ENCODE measurements around the gene VCP.

Gene VCP

GRCh38 chr9:35105571-35106342 is 33.3 kb upstream of the VCP start:
- Histone ChIP-seq H3K4me3 (no peak overlapping the region), H3K9ac (ENCODE audit: insufficient read length) (no peak overlapping the region), H3K27ac (no peak overlapping the region), H3K9me3 (ENCODE audit: low read depth, low read length) (no peaks in the 10 kb centered on the region), H3K36me3 (ENCODE audit: insufficient read depth, low read length) (peaks cover 11% of the 10 kb centered on the region; the same call in 1 of the 2 replicates)
- no peak for TF ChIP-seq EZH2 (IDR thresholded peaks at IDR 0.05)
- TF ChIP-seq FOXP2 (optimal IDR thresholded peaks at IDR 0.05; ENCODE audit: control extremely low read depth, extremely low read length, insufficient read depth), result no peak
- no peak for TF ChIP-seq POLR2AphosphoS5 (IDR thresholded peaks at IDR 0.05; ENCODE audit: borderline replicate concordance, low read depth, low read length)
- no peak for DNase-seq (ENCODE audit: low read depth, low spot score)

GRCh38 chr9:35105126-35105525 is 32.7 kb upstream of the VCP start:
- no peak overlapping the region for H3K4me3 ChIP-seq
- H3K36me3 ChIP-seq (ENCODE audit: insufficient read depth, low read length), result peaks cover 18% of the 10 kb centered on the region; the same call in 1 of the 2 replicates
- DNase-seq (ENCODE audit: low read depth, low spot score), result no peak
- TF ChIP-seq POLR2AphosphoS5 (IDR thresholded peaks at IDR 0.05; ENCODE audit: borderline replicate concordance, low read depth, low read length), result no peak
- TF ChIP-seq EZH2 (IDR thresholded peaks at IDR 0.05), result no peak
- TF ChIP-seq FOXP2 (optimal IDR thresholded peaks at IDR 0.05; ENCODE audit: control extremely low read depth, extremely low read length, insufficient read depth), result no peak
- H3K27ac ChIP-seq, result no peak overlapping the region
- H3K9me3 ChIP-seq (ENCODE audit: low read depth, low read length), result no peaks in the 10 kb centered on the region
- H3K9ac ChIP-seq (ENCODE audit: insufficient read length), result no peak overlapping the region

GRCh38 chr9:35104586-35104985 is 32.2 kb upstream of the VCP start:
- no peak for TF ChIP-seq EZH2 (IDR thresholded peaks at IDR 0.05)
- TF ChIP-seq POLR2AphosphoS5 (IDR thresholded peaks at IDR 0.05; ENCODE audit: borderline replicate concordance, low read depth, low read length), result no peak
- TF ChIP-seq FOXP2 (optimal IDR thresholded peaks at IDR 0.05; ENCODE audit: control extremely low read depth, extremely low read length, insufficient read depth), result no peak
- DNase-seq (ENCODE audit: low read depth, low spot score), result no peak
- no peak overlapping the region for H3K9ac ChIP-seq (ENCODE audit: insufficient read length)
- H3K4me3 ChIP-seq, result no peak overlapping the region
- H3K27ac ChIP-seq, result no peak overlapping the region
- H3K36me3 ChIP-seq (ENCODE audit: insufficient read depth, low read length), result peaks cover 23% of the 10 kb centered on the region; the same call in 1 of the 2 replicates
- no peaks in the 10 kb centered on the region for H3K9me3 ChIP-seq (ENCODE audit: low read depth, low read length)

- H3K4me3 ChIP-seq, result peak overlapping the region; percentile 99
- H3K36me3 ChIP-seq (ENCODE audit: insufficient read depth, low read length), result peaks cover 26% of the 10 kb centered on the region; the same call in 1 of the 2 replicates
- no peaks in the 10 kb centered on the region for H3K9me3 ChIP-seq (ENCODE audit: low read depth, low read length)
- DNase-seq (ENCODE audit: low read depth, low spot score), result no peak
- H3K9ac ChIP-seq (ENCODE audit: insufficient read length), result no peak overlapping the region
- no peak for TF ChIP-seq EZH2 (IDR thresholded peaks at IDR 0.05)
- no peak for TF ChIP-seq POLR2AphosphoS5 (IDR thresholded peaks at IDR 0.05; ENCODE audit: borderline replicate concordance, low read depth, low read length)
- TF ChIP-seq FOXP2 (optimal IDR thresholded peaks at IDR 0.05; ENCODE audit: control extremely low read depth, extremely low read length, insufficient read depth), result no peak
- 0 out of 2 replicates have a peak overlapping the region, but pooled peaks have one; percentile 50 for H3K27ac ChIP-seq
Measured at GRCh38 chr9:35103660-35104191, 31.3 kb upstream of the VCP start.

GRCh38 chr9:35102769-35103659 is 30.6 kb upstream of the VCP start, which contains the start of gene STOML2:
TSS of gene STOML2 (minus strand) at chr9:35103131. CDS start at chr9:35103094, 37 bp downstream.
- Histone ChIP-seq H3K36me3 (ENCODE audit: insufficient read depth, low read length) (peaks cover 26% of the 10 kb centered on the region; the same call in 1 of the 2 replicates), H3K4me3 (peak within 1 kb of the TSS; percentile 99), H3K9me3 (ENCODE audit: low read depth, low read length) (no peaks in the 10 kb centered on the region), H3K27ac (peak within 1 kb of the TSS; percentile 74; the same call in 1 of the 2 replicates), H3K9ac (ENCODE audit: insufficient read length) (peak within 1 kb of the TSS; percentile 98)
- DNase-seq (ENCODE audit: low read depth, low spot score), result peak; percentile 87
- TF ChIP-seq EZH2 (IDR thresholded peaks at IDR 0.05) (no peak), FOXP2 (optimal IDR thresholded peaks at IDR 0.05; ENCODE audit: control extremely low read depth, extremely low read length, insufficient read depth) (peak; percentile 31), POLR2AphosphoS5 (IDR thresholded peaks at IDR 0.05; ENCODE audit: borderline replicate concordance, low read depth, low read length) (peak; percentile 89)

- H3K9ac ChIP-seq (ENCODE audit: insufficient read length), result peak overlapping the region; percentile 98
- no peak for TF ChIP-seq FOXP2 (optimal IDR thresholded peaks at IDR 0.05; ENCODE audit: control extremely low read depth, extremely low read length, insufficient read depth)
- TF ChIP-seq POLR2AphosphoS5 (IDR thresholded peaks at IDR 0.05; ENCODE audit: borderline replicate concordance, low read depth, low read length), result no peak
- TF ChIP-seq EZH2 (IDR thresholded peaks at IDR 0.05), result no peak
- H3K27ac ChIP-seq, result peak overlapping the region; percentile 74; the same call in 1 of the 2 replicates
- H3K4me3 ChIP-seq, result peak overlapping the region; percentile 99
- no peak for DNase-seq (ENCODE audit: low read depth, low spot score)
- H3K36me3 ChIP-seq (ENCODE audit: insufficient read depth, low read length), result peaks cover 26% of the 10 kb centered on the region; the same call in 1 of the 2 replicates
- no peaks in the 10 kb centered on the region for H3K9me3 ChIP-seq (ENCODE audit: low read depth, low read length)
Measured at GRCh38 chr9:35102465-35102768, 30.0 kb upstream of the VCP start.

GRCh38 chr9:35097573-35097972 is 25.1 kb upstream of the VCP start:
- no peak overlapping the region for H3K4me3 ChIP-seq
- H3K9me3 ChIP-seq (ENCODE audit: low read depth, low read length), result no peaks in the 10 kb centered on the region
- no peak for DNase-seq (ENCODE audit: low read depth, low spot score)
- H3K36me3 ChIP-seq (ENCODE audit: insufficient read depth, low read length), result peaks cover 29% of the 10 kb centered on the region; the same call in 1 of the 2 replicates
- no peak overlapping the region for H3K9ac ChIP-seq (ENCODE audit: insufficient read length)
- no peak overlapping the region for H3K27ac ChIP-seq
- no peak for TF ChIP-seq FOXP2 (optimal IDR thresholded peaks at IDR 0.05; ENCODE audit: control extremely low read depth, extremely low read length, insufficient read depth)
- TF ChIP-seq POLR2AphosphoS5 (IDR thresholded peaks at IDR 0.05; ENCODE audit: borderline replicate concordance, low read depth, low read length), result no peak
- no peak for TF ChIP-seq EZH2 (IDR thresholded peaks at IDR 0.05)
